HUES6 (cell line): ENCODE data around the gene SEC31A.
"Not testable (repeated sequence)": the region's sequence is repeated elsewhere in the genome, so short reads cannot be mapped to it uniquely, and the experiment has no call there.

Source experiments
- H3K27ac ChIP-seq: 2 replicates; pipeline ENCODE4 v1.7.0; 2013; ENCODE audit warnings: low read depth, mild to moderate bottlenecking, low read length, inconsistent platforms
- H3K27me3 ChIP-seq: 2 replicates; pipeline ENCODE4 v1.6.1; 2013; ENCODE audit warnings: low read length; ENCODE audit not compliant: control insufficient read depth, insufficient read depth
- H3K36me3 ChIP-seq: 2 replicates; pipeline ENCODE4 v1.6.1; 2013; ENCODE audit warnings: low read length; ENCODE audit not compliant: control insufficient read depth, insufficient read depth
- H3K4me1 ChIP-seq: 2 replicates; pipeline ENCODE4 v1.6.1; 2013; ENCODE audit warnings: low read length; ENCODE audit not compliant: control insufficient read depth, insufficient read depth
- H3K4me3 ChIP-seq: 2 replicates; pipeline ENCODE4 v1.5.1; 2013; ENCODE audit warnings: low read depth, low read length
- H3K9ac ChIP-seq: one replicate; pipeline ENCODE4 v1.6.1; 2013; ENCODE audit warnings: mild to moderate bottlenecking, low read length
- H3K9me3 ChIP-seq: 2 replicates; pipeline ENCODE4 v1.6.1; 2013; ENCODE audit warnings: low read depth, low read length; ENCODE audit not compliant: control insufficient read depth, insufficient read depth

SEC31A gene

DNA sequence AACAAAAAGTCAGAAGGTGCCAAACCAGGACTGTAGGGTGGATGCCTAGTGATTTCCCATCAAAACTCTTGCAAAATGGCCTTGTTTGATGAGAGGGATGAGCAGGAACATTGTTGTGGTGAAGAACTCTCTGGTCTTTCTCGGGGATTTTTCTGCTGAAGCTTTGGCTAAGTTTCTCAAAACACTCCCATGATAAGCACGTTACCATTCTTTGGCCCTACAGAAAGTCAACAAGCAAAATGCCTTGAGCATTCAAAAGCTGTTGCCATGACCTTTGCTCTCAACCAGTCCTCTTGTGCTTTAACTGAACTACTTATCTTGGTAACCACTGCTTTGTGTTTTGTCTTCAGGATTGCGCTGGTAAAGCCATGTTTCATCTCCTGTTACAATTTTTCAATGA is 3.0 kb upstream of the SEC31A start:
- H3K27me3 ChIP-seq, result no peaks in the 10 kb centered on the region
- H3K9me3 ChIP-seq, result no peaks in the 10 kb centered on the region
- no peak overlapping the region for H3K9ac ChIP-seq
- no peak overlapping the region for H3K27ac ChIP-seq
- no peak overlapping the region for H3K4me3 ChIP-seq
- peaks cover 65% of the 10 kb centered on the region for H3K36me3 ChIP-seq
- peaks cover 3% of the 10 kb centered on the region; the same call in 1 of the 2 replicates for H3K4me1 ChIP-seq

DNA sequence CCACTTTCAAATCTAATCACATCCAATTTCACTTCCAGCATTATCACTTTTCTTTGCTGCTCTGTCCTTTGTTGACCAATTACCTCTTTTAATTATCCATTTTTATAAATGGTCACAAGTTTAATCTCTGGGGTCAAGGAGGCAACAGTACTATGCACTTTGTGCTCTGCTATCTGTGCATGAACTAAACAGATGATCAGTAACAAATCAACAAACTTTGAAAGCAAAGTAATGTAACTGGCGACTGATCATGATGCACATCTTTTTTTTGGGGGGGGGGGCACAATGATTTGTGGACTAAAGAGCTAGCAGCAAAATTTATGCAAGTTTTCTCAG is 1.5 kb upstream of the SEC31A start:
- no peaks in the 10 kb centered on the region for H3K9me3 ChIP-seq
- peak overlapping the region; percentile 88 for H3K4me3 ChIP-seq
- peaks cover 2% of the 10 kb centered on the region for H3K4me1 ChIP-seq
- no peak overlapping the region for H3K27ac ChIP-seq
- no peak overlapping the region for H3K9ac ChIP-seq
- peaks cover 50% of the 10 kb centered on the region for H3K36me3 ChIP-seq
- no peaks in the 10 kb centered on the region for H3K27me3 ChIP-seq

GRCh38 chr4:82891707-82892466 is 934 bp upstream of the SEC31A start:
- Histone ChIP-seq H3K9ac (peak overlapping the region; percentile 94), H3K9me3 (no peaks in the 10 kb centered on the region), H3K4me1 (peaks cover 4% of the 10 kb centered on the region), H3K27ac (peak overlapping the region; percentile 86), H3K4me3 (peak overlapping the region; percentile 88), H3K27me3 (no peaks in the 10 kb centered on the region), H3K36me3 (peaks cover 45% of the 10 kb centered on the region)

DNA sequence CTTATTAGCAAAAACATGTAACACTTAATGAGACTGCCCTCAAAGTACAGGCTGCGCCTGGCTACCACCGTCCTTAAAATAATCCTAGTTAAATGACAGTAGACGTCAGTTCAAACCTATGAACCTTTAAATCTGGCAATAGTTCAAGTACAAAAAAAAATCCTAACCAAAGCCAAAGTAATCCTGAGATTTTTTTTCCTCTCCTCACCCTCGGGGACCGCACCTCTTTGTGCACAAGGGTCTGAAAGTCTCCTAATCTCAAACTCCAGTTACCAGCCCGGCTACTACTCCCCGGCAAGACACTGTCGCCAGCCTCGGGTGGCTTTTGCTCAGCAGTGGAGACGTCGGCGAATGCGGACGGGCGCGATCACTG is 439 bp downstream of the SEC31A start:
- Histone ChIP-seq H3K9me3 (no peaks in the 10 kb centered on the region), H3K4me3 (peak overlapping the region; percentile 88), H3K9ac (peak overlapping the region; percentile 94), H3K27me3 (no peaks in the 10 kb centered on the region), H3K4me1 (peaks cover 4% of the 10 kb centered on the region), H3K27ac (peak overlapping the region; percentile 86), H3K36me3 (peaks cover 31% of the 10 kb centered on the region)

- Histone ChIP-seq H3K4me1 (peaks cover 4% of the 10 kb centered on the region), H3K36me3 (peaks cover 19% of the 10 kb centered on the region), H3K27ac (no peak overlapping the region), H3K4me3 (peak overlapping the region; percentile 88), H3K9ac (no peak overlapping the region), H3K27me3 (no peaks in the 10 kb centered on the region), H3K9me3 (no peaks in the 10 kb centered on the region)
Observed at GRCh38 chr4:82889287-82889686, 1.7 kb downstream of the SEC31A start.

GRCh38 chr4:82886147-82886942 is 4.6 kb downstream of the SEC31A start:
- peaks cover 6% of the 10 kb centered on the region for H3K36me3 ChIP-seq
- no peak overlapping the region for H3K4me3 ChIP-seq
- H3K9ac ChIP-seq, result no peak overlapping the region
- H3K27ac ChIP-seq, result peak overlapping the region; percentile 4; the same call in 1 of the 2 replicates
- no peaks in the 10 kb centered on the region for H3K9me3 ChIP-seq
- H3K4me1 ChIP-seq, result peaks cover 4% of the 10 kb centered on the region; the same call in 1 of the 2 replicates
- no peaks in the 10 kb centered on the region for H3K27me3 ChIP-seq

DNA sequence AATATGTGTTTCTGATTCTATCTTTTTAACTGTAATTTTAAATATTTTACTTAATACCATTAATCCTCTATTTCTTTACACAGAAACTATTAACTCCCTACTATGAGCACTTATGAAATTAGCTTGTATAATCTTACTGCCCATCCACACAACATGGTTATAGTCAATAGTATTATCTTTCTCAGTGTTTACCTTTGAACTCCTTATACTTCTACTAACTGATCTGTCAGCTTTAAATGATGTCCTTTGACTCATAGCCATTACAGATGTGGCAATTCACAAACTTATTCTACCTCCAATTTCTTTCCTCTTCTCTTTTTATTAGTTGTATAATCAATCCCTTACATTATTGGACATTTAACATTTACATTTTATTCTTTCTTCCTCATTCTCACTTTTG is 5.5 kb downstream of the SEC31A start:
- Histone ChIP-seq H3K4me1 (peaks cover 4% of the 10 kb centered on the region; the same call in 1 of the 2 replicates), H3K9ac (no peak overlapping the region), H3K9me3 (no peaks in the 10 kb centered on the region), H3K27me3 (no peaks in the 10 kb centered on the region), H3K36me3 (peaks cover 11% of the 10 kb centered on the region), H3K27ac (peak overlapping the region; percentile 65; the same call in 1 of the 2 replicates), H3K4me3 (no peak overlapping the region)

GRCh38 chr4:82868572-82868971 is 22.4 kb downstream of the SEC31A start:
- Histone ChIP-seq H3K27ac (no peak overlapping the region), H3K4me3 (no peak overlapping the region), H3K9ac (no peak overlapping the region), H3K9me3 (no peaks in the 10 kb centered on the region), H3K27me3 (no peaks in the 10 kb centered on the region), H3K4me1 (no peaks in the 10 kb centered on the region), H3K36me3 (peaks cover 94% of the 10 kb centered on the region)

DNA sequence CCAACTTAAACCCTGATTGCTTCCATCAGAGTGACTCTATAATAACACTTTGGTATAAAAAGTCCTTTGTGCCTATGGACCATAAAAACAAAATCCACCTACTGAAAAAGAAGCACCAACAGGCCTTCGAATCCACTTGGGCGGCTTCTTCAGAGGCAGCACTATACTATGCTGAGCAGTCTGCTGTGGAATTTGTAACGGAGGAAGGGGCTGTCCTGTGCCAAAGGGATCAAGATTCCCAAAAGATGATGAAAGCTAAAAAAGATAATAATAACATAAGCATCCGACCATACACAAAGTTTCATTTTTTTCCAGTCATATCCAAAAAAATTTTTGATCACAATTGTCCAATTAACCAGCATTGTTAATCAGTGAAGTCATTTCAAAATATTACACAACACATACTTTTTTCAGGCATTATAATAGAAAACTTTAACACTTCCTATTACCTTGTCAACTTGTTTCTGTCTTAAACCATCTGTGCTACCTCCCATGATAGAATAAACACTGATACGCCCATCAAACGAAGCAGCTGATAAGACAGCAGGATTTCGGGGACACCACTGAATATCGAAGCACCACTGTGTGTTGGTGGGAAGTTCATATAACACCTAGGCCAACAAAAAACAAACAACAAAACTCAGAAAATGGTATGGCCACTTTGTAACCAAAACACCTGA is 24.1 kb downstream of the SEC31A start:
- no peaks in the 10 kb centered on the region for H3K27me3 ChIP-seq
- H3K9me3 ChIP-seq, result no peaks in the 10 kb centered on the region
- H3K36me3 ChIP-seq, result peaks cover 89% of the 10 kb centered on the region
- H3K4me1 ChIP-seq, result no peaks in the 10 kb centered on the region
- H3K27ac ChIP-seq, result no peak overlapping the region
- no peak overlapping the region for H3K9ac ChIP-seq
- no peak overlapping the region for H3K4me3 ChIP-seq

DNA sequence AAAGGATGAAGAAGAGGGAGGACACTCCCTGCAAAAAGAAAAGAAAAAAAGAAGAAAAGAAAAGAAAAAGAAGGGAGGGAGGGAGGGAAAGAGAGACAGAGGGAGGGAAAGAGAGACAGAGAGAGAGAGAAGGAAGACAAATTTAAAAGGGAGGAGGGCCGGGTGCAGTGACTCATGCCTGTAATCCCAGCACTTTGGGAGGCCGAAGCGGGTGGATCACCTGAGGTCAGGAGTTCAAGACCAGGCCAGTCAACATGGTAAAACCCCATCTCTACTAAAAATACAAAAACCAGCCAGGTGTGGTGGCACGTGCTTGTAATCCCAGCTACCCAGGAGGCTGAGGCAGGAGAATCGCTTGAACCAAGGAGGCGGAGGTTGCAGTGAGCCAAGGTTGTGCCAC is 24.9 kb downstream of the SEC31A start:
- H3K27ac ChIP-seq, H3K4me3 ChIP-seq, H3K9ac ChIP-seq, H3K27me3 ChIP-seq, H3K9me3 ChIP-seq, H3K4me1 ChIP-seq: not testable (repeated sequence)
- peaks cover 88% of the 10 kb centered on the region for H3K36me3 ChIP-seq

- H3K27me3 ChIP-seq, result no peaks in the 10 kb centered on the region
- H3K4me3 ChIP-seq, result no peak overlapping the region
- H3K9ac ChIP-seq, result no peak overlapping the region
- H3K36me3 ChIP-seq, result peaks cover 86% of the 10 kb centered on the region
- H3K9me3 ChIP-seq, result no peaks in the 10 kb centered on the region
- H3K4me1 ChIP-seq, result no peaks in the 10 kb centered on the region
- H3K27ac ChIP-seq, result no peak overlapping the region
Observed at GRCh38 chr4:82865592-82865991, 25.4 kb downstream of the SEC31A start.
